HG02981 (cell line): Measurements from ENCODE around the gene PLCB1.

Source experiments
- ATAC-seq: cut with Tn5 transposase; IDR thresholded peaks from one replicate; pipeline ENCODE4 v1.9.1; 2021; ENCODE audit warnings: mild to moderate bottlenecking, moderate library complexity; ENCODE audit not compliant: unreplicated experiment

Gene PLCB1

DNA sequence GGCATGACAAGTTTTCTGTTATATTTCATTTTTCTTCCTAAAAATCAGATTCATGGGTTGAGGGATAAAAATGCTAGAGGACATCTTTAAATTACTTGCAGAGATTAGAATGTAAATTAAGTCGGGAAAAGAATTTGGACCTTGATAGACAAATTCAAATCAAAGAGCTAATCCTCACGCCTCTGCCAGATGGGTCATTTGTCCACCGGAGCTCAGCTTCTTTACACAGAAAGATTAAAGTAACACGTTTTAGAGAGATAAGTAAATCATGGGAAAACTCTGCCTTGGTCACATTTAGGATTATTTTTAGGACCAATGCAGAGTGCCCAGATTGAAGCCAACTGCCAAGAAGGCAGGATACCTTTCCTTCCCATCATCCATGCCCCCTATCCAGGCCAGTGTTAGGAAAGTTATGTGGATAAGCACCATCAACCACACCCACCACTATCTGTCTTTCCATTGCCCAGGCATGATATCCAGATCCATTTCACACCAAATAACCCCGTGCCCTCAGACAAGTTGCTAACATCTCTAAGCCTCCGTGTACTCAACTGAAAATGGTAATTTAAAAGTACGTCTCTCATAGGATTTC lies 539.4 kb downstream of the PLCB1 start:
- ATAC-seq, result no peak

DNA sequence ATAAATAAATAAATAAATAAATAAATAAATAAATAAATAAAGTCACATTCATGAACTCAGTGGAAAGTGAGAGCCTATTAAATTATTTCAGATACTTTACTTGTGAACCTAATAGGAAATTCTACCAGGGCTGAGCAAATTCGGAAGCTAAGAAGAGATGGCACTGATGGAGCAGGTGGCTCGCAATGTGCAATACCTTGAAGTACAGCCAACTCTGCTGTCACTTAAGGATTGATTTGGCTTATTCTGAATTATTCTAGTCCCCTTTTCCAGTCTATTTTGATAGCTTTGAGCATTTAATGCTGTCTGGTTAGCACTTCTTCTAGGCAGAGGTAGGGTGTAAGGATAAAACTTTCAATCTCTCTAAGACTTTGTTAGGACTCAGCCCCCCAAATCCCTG lies 541.0 kb downstream of the PLCB1 start:
- no peak for ATAC-seq

DNA sequence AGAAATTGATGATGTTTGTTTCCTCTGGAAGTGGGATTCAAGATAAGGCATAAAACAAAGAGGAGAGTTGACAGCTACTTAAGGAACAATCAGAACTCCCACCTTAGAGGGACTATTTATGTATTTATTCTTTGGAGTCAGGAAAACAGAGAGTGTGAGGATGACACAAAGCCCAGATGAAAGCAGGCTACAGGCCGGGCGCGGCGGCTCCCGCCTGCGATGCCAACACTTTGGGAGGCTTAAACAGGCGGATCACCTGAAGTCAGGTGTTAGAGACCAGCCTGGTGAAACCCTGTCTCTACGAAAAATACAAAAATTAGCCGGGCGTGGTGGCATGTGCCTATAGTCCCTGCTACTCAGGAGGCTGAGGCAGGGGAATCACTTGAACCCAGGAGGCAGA lies 543.8 kb downstream of the PLCB1 start:
- no peak for ATAC-seq

DNA sequence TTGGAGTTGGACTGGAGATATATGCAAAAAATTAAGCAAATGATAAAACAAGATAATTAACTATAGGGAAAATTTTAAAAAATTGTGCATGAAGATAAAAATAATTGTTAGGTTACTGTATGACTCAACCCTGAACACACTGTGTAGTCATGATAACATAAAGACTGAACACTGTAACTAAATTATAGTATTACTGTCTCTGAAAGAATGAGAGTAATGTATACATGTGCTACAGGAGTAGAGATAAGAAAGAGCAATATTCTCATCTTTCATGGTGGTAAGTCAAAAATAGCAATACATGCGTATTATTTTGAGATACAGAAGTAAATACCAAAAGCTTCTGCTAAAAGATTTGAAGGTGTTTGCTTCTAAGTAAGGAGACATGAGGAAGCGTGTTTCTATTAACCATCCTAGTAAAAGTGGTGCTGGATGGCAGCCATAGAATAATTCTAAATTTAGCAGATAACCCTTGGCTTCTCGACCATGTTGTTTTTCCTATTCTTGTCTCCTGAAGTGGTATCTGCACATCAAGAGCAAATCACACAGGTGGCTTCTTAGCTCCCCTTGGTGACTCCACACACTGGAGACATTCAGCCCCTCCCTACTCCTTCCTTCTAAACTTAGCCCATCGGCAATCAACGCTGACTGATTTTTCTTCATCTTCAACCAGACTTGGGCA lies 546.2 kb downstream of the PLCB1 start:
- ATAC-seq, result no peak

DNA sequence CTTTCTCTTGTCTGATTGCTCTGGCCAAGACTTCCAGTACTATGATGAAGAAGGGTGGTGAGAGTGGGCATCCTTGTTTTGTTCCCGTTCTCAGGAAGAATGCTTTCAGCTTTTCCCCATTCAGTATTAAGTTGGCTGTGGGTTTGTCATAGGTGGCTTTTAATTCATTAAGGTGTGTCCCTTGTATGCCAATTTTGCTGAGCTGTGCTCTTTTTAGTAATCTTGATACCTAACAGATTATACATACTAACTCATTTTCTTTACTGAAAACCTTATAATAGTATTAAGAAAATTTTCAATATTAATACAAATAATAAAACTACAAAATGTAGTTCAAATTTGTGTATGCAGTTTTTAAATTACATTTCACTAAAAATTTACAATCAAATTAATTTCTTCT lies 557.3 kb downstream of the PLCB1 start:
- no peak for ATAC-seq

DNA sequence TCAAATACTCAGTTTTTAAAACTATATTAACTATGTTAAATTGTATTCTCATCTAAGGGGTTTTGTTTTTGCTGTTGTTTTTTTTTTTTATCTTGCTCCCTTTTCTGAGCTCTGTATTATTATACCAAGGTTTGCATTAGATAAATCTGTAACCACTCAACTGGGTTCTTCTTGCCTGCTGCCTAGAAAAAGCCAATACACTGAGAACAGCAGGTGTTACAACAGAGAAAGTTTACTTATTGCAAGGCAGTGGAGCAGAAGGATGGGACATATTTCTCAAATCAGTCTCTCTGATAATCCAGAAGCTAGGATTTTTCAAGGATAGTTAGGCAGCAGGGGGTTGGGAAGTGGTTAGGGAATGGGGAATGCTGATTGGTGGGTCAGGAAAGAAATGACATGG lies 558.0 kb downstream of the PLCB1 start:
- ATAC-seq, result no peak

DNA sequence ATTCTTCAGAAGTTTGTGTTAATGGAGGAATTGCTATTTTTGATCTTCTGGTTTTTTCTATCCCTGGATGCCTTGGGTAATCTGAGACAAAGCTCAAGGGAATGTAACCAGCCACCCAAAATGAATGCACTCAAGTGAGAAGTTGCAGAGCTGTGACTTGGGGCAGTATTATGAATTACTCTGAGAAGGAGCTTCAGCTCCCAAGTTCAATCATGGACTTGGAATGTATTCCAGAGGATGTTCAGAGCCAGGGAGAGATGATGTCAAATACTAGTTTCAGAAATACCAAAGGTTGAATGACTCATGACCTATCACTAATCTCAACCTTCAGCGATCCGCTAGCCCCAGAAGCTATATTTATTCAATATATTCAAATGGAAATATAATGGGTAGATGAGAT lies 561.6 kb downstream of the PLCB1 start:
- no peak for ATAC-seq

DNA sequence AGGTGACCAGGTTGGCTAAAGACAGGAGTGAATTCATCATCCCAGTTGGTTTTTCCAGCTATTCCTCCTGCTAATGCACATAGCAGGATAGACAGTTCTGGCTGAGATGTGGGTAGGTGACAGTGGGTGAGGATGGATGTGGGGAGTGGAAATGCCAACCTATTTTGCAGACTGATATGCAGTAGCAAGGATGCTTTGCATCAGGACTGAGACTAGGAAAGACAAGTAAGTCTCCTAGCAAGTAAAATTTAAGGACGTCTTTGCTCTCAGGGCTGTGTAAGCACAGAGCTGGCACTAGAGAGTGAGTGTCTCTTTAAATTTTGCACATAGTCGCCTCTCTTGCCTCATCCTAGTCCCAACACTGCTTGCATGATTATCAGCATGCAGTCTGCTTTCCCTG lies 568.7 kb downstream of the PLCB1 start:
- no peak for ATAC-seq

DNA sequence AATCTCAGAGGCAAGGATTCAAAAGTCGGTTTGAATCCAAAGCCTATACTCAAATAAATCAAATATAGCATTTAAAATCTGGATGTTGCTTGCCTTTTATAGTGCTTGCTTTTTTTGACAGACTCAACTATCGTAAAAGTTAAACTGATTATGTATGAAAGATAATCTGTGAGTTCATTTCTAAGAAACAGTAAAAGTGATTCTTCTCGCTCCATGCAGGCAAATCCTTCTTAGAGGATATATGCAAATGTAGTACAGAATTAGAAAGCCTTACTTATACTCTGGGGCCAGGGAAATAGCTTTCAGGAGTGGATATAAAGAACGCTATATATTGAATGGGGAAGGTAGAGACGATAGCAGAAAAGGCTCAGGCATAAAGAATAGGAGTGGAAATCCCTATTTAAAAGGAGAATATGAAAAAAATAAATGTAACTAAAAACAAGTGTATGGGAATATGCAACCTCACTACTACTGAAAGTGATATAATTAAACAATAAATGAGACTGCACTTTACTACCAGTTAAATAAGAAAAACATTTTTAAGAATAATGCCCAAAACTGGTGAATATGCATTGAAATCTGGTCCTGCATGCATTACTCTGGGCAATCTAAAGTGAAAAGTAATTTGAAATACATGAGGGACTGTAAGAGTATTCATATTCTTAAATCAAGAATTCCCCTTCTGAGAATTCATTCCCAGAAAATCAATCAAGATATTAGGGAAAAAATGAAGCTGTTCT lies 575.1 kb downstream of the PLCB1 start:
- ATAC-seq, result no peak

DNA sequence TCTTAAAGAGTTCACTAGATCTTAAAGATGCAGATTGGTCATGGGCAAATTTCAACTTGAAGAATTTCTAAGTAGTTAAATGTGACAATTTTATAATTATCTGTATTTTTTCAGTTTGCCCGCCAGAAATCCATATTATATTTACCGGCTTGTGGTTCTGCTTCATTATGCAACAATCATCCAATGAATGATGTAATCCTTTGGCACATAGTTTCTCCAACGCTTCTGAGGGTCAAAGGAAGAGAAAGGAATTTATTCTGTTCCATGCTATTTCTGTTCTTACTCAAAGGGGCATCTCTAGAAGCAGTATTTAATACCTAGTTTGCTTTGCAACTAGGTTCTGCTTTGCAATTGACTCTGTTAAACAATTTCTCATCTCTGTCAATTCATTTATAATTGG lies 577.6 kb downstream of the PLCB1 start:
- ATAC-seq, result no peak

DNA sequence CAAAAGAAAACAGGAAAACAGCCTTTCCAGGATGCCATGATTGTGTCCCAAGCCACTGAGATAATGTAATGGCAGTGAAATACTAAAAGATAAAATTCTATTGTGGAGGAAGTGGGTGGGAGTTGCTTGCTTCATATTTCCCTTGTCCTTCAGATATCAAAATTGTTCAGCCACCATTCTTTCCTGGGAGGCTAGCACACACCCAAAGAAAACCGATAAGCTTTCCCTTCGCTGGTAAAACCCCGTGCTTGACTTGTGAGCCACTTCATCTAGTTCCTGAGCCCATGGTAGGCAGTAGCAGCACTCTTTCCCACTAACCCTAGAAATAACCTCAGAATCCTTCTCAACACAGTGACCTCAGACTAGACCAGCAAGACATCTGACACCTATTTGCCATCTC lies 579.4 kb downstream of the PLCB1 start:
- no peak for ATAC-seq

DNA sequence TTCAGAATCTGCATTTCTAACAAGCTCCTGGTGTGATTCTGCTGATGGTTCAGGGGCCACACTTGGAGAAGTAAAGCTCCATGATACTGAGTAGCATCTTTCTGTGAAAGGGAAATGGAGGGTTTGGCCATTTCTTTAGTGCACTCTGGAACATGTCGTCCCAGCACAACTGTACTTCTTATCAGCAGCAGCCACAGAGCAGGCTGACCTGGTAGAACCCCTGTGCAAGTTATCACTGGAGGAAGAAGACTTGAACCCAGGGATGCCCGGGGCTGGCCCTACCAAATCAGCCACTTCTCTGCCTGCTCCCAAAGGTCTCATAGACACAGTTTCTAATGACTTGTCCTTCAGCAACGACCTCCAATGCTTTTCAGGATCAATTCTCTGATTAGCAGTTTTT lies 582.1 kb downstream of the PLCB1 start:
- ATAC-seq, result no peak

DNA sequence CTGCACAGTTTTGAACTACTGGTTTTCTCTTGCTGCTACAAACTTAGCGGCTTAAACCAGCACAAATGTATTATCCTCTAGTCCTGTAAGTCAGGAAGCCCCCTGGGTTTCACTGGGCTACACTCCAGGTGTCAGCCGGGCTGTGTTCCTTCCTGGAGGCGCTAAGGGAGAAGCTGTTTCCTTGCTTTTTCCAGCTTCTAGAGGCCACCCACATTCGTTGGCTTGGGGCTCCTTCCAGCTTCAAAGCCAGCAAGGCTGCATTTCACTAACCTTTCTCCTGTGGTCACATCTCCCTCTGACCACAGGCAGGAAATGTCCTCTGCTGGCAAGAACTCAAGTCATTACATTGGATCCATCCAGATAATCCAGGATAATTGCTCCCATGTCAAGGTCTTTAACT lies 586.2 kb downstream of the PLCB1 start:
- no peak for ATAC-seq

DNA sequence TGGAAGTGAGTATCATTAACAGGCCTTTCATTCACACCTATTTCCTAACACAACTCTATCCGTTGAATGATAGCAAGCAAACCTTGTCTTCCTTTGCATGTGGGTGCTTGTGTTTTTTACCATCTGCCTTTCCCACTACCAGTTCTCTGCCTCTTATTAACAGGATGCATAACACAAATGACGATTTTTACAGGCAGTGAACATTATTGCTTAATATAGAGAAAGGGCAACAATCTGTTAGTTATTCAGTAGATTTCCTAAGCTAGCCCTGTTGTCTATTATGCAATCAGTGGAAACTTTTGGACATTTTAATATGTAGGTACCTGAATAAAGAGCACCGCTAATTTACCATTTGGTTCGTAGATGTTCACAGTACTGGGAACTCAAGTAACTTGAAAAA lies 588.0 kb downstream of the PLCB1 start:
- no peak for ATAC-seq

DNA sequence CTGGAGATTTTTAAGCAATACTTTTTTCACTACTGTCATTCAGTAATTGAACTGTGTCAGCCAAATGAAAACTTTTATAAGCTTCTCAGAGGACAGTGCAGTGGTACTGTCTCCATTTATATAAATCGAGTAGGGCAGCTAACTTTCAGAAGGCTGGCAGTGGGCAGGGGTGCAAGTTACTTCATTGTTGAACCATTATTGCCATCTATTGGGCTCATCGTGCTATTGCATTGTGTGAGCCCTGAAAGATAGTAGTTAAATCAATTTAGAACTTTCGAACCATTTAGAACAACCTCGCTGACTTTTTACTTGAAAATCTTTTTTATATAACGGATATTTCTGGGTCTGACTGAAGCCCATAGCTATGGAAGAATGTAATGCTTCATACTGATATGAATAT lies 589.0 kb downstream of the PLCB1 start:
- ATAC-seq, result peak; percentile 71

DNA sequence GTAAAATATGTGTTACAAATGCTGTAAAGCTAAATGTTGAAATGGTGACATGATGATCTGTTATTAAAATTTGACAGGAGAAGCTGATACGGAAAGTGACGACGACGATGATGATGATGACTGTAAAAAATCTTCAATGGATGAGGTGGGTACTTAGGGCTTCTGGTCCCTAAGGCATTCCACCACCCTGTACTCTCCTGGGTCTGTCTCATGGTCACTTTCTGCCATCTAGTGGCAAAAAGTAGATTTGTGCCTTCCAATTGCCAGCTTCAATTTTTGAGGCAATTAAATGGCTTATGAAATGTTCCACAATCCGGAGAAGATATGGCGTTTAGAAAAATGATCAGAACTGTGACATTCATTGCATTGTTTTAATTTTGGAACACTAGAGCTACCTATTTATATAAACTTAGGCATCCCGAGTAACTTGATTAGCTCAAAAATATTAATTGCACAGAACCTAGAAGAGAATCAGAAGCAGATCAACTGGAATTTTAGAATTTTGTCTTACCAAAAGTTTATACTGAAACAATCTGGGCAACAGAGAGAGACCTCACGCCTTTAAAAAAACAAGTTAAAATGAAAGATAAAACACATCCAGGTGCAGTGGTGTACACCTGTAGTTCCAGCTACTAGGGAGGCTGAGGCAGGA lies 590.3 kb downstream of the PLCB1 start:
- peak; percentile 77 for ATAC-seq

DNA sequence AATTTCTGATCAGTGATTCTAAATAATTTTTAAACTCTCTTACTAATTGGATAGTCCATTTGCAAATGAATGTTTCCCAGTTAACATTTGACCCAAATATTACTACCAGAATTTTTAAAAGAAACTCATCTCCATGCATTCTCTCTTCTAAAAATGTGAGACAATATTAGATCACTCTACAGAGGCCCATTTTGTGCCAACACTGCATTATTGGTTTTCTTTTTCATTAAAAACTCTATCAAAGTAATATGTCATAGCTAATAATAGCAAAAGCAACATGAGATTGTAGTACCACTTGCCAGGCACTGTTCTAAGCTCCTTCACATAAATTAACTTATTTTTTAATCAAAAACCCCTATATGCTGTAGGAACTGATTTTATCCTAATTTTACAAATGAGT lies 591.2 kb downstream of the PLCB1 start:
- ATAC-seq, result no peak

DNA sequence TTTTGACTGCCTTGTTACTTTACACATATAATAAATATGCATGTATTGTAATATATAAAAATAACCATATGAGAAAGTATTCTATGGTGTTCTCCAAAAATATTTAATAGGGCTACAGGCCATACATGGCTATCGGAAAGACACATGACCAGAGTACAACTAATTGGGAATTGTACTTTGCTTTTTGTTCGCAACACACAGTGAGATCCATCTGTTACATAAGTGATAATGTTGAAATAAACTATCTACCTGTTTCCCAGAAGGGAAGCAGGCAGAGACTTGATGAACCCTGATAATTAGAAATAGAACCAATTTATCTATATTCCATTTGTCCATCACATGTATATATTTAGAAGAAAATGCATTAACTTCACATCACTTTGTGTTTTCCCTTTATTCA lies 592.8 kb downstream of the PLCB1 start:
- no peak for ATAC-seq

DNA sequence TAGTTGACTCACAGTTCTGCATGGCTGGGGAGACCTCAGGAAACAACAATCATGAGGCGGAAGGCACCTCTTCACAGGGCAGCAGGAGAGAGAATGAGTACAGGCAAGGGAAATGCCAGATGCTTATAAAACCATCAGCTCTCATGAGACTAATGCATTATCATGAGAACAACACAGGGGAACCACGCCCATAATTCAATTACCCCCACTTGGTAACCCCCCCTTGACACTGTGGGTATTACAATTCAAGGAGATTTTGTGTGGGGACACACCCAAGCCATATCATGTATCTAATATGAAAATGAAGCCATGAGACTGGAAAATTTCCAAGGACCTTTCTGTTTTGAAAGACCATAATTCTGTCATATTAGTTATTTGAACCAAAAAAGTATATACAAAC lies 594.4 kb downstream of the PLCB1 start:
- ATAC-seq, result no peak

DNA sequence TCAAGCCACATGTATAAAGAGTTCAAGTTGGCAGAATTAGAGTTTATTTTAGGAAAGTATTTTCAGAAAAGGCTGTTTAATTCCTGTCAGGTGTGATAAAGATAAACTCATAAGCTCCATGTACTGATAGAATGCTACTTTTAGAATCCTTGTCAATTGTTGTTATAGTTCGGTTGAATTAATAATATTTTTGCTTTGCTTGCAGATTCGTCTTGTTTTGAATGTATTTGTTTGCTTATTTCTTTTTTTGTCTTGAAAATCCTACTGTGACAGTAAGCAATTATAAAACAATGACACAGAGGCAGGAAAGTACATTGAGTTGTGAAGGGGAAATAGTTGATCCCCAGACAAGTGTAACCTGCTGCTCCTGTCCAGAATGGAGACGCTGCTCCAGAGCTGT lies 602.9 kb downstream of the PLCB1 start:
- no peak for ATAC-seq

DNA sequence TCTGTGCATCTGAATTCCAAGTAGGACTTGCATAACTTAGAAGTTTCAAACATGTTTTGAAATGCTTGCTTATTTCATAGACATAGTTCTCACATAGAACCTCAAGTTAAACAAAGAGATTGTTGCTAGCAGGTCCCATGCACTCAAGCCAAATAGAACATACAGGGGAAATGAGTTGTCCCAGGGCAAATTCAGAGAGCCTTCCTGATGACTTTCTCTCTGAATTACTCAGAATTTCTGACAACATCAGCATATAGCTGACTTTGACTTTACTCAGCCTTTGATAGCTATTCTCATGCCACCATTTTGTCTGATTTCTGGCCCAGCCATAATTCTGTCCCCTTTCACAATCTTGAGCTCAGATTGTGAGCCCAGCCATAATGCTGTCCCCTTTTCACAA lies 603.6 kb downstream of the PLCB1 start:
- no peak for ATAC-seq

DNA sequence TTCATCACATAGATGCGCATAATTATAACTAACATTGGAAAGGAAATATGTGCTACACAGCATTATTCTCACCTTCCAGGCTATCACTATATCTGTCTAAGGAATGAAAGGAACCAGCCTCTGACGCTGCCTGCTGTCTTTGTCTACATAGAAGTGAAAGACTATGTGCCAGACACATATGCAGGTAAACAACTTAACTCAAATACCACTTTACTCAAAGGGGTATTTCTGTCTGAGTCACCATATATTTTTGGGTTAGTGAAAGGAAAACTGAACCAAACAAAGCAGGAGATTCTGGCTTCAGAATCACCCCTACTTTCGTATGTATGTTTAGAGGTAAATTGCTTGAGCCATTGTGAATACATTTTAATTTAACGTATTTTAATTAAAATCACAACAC lies 608.2 kb downstream of the PLCB1 start:
- ATAC-seq, result peak; percentile 76
